HG03108 (cell line): ENCODE results near the gene NBEA.

Experiments
- ATAC-seq: cut with Tn5 transposase; IDR thresholded peaks from one replicate; pipeline ENCODE4 v1.9.1; 2021; ENCODE audit warnings: moderate library complexity; ENCODE audit not compliant: unreplicated experiment

Gene NBEA

DNA sequence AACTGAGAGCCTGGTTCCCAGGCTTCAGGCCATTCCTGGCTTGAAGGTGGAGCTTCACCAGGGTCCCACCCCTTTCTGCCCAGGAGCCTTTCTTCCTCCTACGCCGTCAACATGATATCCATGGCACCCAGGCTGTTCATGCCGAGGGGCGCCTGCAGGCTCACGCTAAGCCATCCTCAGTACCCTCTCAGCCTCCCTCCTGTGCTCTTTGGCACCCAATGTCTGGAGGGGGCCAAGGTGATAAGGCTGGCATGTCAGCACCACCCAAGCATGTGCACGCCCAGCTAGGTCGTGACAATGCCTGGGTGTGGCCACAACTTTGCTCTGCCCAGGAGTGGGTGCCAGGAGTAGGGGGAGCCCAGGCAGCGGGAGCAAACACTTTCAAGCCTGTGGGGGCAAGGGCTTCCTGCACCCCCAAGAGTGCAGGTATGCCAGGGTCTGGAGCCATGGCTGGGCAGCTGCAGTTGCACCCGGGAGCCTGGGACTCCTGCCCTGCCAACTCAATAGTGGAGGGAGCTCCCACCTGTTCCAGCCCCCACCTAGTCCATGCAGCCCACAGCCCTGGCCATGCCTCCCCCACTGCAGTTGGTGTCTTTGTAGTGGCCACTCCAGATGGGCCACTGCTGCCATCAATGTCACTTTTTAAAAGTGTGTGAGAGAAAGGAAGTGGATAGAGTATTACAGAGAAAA is 314.5 kb downstream of the NBEA start:
- ATAC-seq = no peak

DNA sequence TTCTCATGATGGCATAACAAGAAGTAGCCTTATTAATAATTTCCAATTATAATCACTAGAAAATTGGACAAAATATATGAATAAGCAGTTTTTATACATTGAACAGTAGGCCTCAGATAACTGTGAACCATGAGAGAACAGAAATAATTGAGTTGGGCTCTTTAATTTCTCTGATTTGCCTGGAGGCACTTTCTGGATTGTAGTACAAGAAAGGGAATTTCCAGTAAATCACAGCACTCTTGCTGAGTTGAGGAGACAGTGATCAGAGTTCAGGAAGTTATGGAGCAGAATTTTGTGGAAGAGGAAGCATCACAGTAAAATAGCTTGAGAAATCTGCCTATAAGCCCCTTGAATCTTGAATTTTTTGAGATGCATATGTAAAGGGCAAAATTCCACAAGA is 318.2 kb downstream of the NBEA start:
- ATAC-seq = no peak

DNA sequence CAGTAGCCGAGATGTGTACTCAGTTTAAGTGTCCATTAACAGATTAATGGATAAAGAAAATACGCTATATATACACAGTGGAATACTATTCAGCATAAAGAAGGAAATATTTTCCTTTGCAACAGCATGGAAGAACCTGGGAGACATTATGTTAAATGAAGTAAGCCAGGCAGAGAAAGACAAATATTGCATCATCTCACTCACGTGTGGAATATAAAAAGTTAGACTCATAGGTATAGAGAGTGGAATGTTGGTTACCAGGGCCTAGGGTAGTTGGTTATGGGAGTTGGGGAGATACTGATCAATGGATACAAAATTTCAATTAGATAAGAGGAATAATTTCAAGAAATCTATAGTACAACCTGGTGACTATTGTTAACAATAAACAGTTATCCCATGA is 324.3 kb downstream of the NBEA start:
- ATAC-seq = no peak

- ATAC-seq = no peak
Observed at GRCh38 chr13:35278917-35279316, 336.8 kb downstream of the NBEA start.

DNA sequence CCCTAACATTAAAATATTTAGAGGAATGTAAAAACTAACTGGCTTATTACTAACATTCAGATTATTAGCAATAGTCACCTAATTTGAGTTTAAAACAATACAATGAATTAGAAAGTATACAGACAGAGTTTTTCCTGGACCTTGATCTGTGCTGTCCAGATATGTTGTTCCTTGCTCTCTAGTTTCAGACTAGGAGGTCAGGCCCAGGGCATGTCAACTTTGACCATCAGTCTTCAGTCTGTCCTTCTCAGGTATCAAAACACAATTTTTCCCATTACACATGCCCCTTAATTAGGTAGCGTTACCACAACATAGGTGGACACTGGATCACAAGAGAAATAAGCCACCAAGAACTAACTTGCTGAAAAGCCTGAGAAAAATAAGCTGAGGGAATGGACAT is 337.4 kb downstream of the NBEA start:
- no peak for ATAC-seq

- no peak for ATAC-seq
Observed at GRCh38 chr13:35283856-35284255, 341.8 kb downstream of the NBEA start.

GRCh38 chr13:35285677-35286076 is 343.6 kb downstream of the NBEA start:
- ATAC-seq = no peak

GRCh38 chr13:35292329-35292728 is 350.3 kb downstream of the NBEA start:
- no peak for ATAC-seq

DNA sequence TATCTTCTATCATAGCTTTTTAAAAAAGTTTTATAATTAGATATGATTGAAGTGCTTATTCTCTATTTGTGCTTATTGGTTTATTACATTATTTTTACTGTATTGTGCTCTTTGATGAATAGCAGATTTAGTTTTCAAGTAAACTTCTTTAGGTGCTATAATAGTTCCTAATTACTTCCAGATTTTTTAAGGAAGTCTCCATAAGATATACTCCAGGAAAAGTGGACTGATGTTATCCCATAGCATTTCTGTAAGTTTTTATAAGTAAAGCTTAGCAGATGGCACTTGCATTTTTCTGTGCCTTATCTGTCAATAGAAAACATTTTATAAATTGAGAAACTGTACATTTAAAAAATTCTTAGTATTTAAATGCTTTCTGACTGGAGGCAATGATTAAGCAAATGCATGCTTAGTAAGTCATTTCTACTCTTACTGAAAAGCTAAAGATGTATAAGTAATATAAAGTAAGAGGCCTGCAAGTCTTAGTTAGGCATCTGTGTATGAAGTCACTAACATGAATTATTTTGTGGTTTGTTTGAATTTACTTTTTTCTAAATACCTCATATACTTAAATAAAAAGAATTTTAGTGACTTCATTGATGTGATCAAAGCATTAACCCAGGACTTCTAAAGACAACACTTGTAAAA is 351.6 kb downstream of the NBEA start:
- ATAC-seq = no peak

- ATAC-seq = no peak
Observed at GRCh38 chr13:35309706-35310105, 367.6 kb downstream of the NBEA start.

GRCh38 chr13:35332134-35332533 is 390.1 kb downstream of the NBEA start:
- no peak for ATAC-seq

DNA sequence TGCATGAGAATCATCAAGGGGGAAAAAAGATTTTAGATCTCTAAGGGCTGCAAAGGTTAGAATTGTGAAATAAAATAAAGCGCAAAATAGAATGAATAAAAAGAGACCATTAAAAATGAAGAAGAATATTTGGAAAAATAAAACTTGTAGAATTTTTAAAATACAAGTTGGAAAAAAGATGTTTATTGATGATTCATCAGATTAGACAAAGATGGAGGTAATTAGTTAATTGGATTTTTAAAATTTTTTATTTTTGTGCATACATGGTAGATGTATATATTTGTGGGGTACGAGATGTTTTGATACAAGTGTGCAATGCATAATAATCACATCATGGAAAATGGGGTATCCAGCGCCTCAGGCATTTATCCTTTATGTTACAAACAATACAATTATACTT is 391.1 kb downstream of the NBEA start:
- ATAC-seq = no peak

GRCh38 chr13:35342440-35342839 is 400.4 kb downstream of the NBEA start:
- no peak for ATAC-seq

DNA sequence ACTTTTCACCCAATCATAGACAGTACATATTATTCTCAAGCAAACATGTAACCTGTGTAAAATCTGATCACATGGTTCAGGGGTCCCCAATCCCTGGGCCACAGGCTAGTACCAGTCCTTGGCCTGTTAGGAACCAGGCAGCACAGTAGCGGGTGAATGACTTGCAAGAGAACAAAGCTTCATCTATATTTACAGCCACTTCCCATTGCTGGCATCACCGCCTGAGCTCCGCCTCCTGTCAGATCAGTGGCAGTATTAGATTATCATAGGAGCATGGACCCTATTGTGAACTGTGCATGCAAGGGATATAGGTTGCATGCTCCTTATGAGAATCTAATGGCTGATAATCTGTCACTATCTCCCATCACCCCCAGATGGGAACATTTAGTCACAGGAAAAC is 401.3 kb downstream of the NBEA start:
- ATAC-seq = no peak

- ATAC-seq = no peak
Observed at GRCh38 chr13:35345992-35346391, 403.9 kb downstream of the NBEA start.

GRCh38 chr13:35346494-35346893 is 404.4 kb downstream of the NBEA start:
- ATAC-seq = no peak

GRCh38 chr13:35347679-35348205 is 405.7 kb downstream of the NBEA start:
- no peak for ATAC-seq

GRCh38 chr13:35349052-35349451 is 407.0 kb downstream of the NBEA start:
- ATAC-seq = no peak

GRCh38 chr13:35349673-35350278 is 407.7 kb downstream of the NBEA start:
- no peak for ATAC-seq

- no peak for ATAC-seq
Observed at GRCh38 chr13:35354285-35354684, 412.2 kb downstream of the NBEA start.

DNA sequence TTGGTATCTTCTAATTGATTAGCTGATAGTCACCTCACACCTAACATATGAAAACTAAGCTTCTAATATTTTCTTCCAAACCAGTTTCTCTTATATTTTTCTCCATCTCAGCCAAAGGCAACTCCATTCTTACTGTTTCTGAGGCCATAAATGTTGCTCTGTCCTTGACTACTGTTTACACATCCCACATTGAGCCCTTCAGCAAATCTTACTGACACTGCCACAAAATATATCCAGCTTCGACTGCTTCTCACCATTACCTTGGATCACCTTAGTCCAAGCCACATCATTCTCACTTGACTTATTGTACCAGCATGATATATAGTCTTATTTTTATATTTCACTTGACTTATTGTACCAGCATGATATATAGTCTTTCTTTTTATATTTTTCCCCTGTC is 412.8 kb downstream of the NBEA start:
- no peak for ATAC-seq

GRCh38 chr13:35356572-35356971 is 414.5 kb downstream of the NBEA start:
- no peak for ATAC-seq
